ENCODE data around the gene COX8A.

GRCh38 chr11:64014356-64014755 lies 39.9 kb downstream of the COX8A start:
- no peak for TF ChIP-seq EZH2 (IDR thresholded peaks at IDR 0.05)
- TF ChIP-seq CTCF (IDR thresholded peaks at IDR 0.05): no peak
- TF ChIP-seq EZH2phosphoT487 (IDR thresholded peaks at IDR 0.05): no peak

Measured in neural progenitor cell (in vitro differentiated cells).